Measurements from ENCODE around the gene SLC4A4. TPM values are rescaled to one million over a fixed set of nuclear protein-coding genes. Genes with fewer than 3 reads are reported as not detected.

Gene SLC4A4
- total RNA-seq, 4 donors from 2014 or later: 0.90 to 5.9 (median 4.4) TPM

DNA sequence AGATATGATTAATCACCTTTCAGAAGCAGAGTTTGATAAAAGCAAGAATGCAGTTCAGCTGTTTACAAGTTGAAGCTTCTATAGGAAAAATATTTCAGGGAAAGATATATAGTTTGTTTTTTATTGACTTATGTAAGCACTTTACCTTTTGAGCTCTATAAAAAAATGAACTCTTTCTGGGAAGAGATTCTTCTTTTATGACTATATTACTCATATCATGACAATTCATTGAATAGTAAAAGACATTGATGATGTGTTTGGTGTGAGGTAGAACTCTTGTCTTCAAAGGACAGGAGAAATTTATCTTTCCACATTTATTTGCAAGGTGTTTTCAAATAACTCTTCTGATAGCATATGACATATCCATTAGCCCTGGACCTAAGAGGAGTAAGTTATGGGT is 156.6 kb downstream of the SLC4A4 start:
- Histone ChIP-seq H3K27me3 (no peaks in the 10 kb centered on the region), H3K4me3 (no peak overlapping the region), H3K36me3 (no peaks in the 10 kb centered on the region), H3K9me3 (no peaks in the 10 kb centered on the region), H3K4me1 (no peaks in the 10 kb centered on the region), H3K27ac (no peak overlapping the region)
- TF ChIP-seq, protein P1, sequence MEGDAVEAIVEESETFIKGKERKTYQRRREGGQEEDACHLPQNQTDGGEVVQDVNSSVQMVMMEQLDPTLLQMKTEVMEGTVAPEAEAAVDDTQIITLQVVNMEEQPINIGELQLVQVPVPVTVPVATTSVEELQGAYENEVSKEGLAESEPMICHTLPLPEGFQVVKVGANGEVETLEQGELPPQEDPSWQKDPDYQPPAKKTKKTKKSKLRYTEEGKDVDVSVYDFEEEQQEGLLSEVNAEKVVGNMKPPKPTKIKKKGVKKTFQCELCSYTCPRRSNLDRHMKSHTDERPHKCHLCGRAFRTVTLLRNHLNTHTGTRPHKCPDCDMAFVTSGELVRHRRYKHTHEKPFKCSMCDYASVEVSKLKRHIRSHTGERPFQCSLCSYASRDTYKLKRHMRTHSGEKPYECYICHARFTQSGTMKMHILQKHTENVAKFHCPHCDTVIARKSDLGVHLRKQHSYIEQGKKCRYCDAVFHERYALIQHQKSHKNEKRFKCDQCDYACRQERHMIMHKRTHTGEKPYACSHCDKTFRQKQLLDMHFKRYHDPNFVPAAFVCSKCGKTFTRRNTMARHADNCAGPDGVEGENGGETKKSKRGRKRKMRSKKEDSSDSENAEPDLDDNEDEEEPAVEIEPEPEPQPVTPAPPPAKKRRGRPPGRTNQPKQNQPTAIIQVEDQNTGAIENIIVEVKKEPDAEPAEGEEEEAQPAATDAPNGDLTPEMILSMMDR (IDR thresholded peaks at IDR 0.05): no peak
- TF ChIP-seq EP300 (IDR thresholded peaks at IDR 0.05) (no peak), POLR2A (IDR thresholded peaks at IDR 0.05) (no peak)
- DNase-seq (ENCODE audit: low spot score in 2 of 2): no peak

DNA sequence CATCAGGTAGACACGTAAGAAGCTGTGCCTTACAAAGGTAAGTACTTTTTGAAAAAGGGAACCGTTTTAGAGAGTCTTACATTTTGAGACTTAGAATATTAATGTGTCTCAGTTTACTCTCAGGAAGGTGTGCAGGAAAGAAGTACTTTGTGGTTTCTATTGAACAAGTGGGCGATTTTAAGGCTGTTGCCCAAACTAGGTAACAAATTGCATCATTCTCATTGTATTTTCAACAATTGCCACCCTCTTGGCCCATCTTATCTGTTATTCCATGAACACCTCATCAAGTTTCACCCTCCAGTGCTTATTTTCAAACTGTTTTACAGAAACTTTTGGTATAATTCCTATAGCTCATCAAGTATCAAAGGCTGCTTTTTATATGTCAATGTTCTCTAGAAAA is 158.3 kb downstream of the SLC4A4 start:
- Histone ChIP-seq H3K4me1 (no peaks in the 10 kb centered on the region), H3K27me3 (no peaks in the 10 kb centered on the region), H3K27ac (no peak overlapping the region), H3K9me3 (no peaks in the 10 kb centered on the region), H3K4me3 (no peak overlapping the region), H3K36me3 (no peaks in the 10 kb centered on the region)
- no peak for TF ChIP-seq POLR2A (IDR thresholded peaks at IDR 0.05)
- no peak for TF ChIP-seq EP300 (IDR thresholded peaks at IDR 0.05)
- TF ChIP-seq, protein P1 (IDR thresholded peaks at IDR 0.05): no peak
- no peak for DNase-seq (ENCODE audit: low spot score in 2 of 2)
- WGBS, 2 donors: 88 to 89% methylated on average over 3 of the region's 3 CpGs

DNA sequence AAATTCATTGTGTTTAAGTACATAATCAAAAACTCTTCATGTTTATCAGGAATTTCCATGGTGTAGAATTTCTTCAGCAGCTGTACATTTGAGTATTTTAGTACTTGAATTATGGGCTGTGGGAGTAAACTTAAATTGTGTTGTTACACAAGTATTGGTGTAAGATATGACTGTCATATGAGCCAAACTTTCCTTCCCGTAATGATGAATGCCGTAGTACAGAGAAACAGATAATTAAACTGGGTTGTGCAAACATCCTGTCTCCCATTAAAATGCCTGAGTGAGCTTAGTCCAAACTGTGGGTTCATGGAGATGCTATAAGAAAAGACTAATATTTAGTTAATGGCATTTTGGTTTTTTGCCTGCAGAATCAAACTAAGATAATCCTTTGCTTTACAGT is 159.2 kb downstream of the SLC4A4 start:
- Histone ChIP-seq H3K4me1 (no peaks in the 10 kb centered on the region), H3K36me3 (no peaks in the 10 kb centered on the region), H3K27me3 (no peaks in the 10 kb centered on the region), H3K27ac (no peak overlapping the region), H3K4me3 (no peak overlapping the region), H3K9me3 (no peaks in the 10 kb centered on the region)
- DNase-seq (ENCODE audit: low spot score in 2 of 2): no peak
- 52 to 58% methylated on average over 2 of the region's 2 CpGs for WGBS, 2 donors
- TF ChIP-seq, protein P1 (IDR thresholded peaks at IDR 0.05): no peak
- TF ChIP-seq EP300 (IDR thresholded peaks at IDR 0.05) (no peak), POLR2A (IDR thresholded peaks at IDR 0.05) (no peak)

DNA sequence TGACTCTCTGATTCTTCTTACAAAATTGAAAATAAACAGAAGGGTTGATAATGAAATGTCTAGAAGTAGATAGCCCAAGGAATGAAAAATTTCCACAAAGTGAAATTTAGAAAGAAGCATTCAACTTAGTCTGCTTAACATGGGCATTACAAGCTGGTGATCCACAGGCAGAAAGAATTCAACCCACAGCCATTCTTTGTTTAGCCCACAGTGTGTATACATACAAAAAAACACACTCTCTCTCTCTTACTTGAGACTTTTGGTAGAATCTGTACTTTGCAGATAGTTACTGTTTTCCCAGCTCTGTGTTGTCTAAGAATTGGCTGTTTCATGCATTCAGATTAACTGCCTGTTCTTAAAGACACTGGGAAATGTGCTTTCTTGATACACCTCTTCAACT is 159.8 kb downstream of the SLC4A4 start:
- Histone ChIP-seq H3K36me3 (no peaks in the 10 kb centered on the region), H3K9me3 (no peaks in the 10 kb centered on the region), H3K4me3 (no peak overlapping the region), H3K27me3 (no peaks in the 10 kb centered on the region), H3K4me1 (no peaks in the 10 kb centered on the region), H3K27ac (no peak overlapping the region)
- DNase-seq (ENCODE audit: low spot score in 2 of 2): no peak
- TF ChIP-seq POLR2A (IDR thresholded peaks at IDR 0.05) (no peak), EP300 (IDR thresholded peaks at IDR 0.05) (no peak)
- TF ChIP-seq, protein P1 (IDR thresholded peaks at IDR 0.05): no peak

DNA sequence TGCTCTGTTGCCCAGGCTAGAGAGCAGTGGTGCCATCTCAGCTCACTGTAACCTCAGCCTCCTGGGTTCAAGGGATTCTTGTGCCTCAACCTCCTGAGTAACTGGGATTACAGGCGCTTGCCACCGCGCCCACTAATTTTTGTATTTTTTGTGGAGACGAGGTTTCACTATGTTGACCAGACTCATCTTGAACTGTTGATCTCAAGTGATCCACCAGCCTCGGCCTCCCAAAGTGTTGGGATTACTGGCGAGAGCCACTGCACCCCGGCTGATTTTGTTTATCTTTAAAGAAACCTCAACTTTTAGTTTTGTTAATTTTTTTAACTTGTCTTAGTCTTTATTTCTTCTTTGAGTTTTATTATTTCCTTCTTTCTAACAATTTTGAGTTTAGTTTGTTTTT is 163.2 kb downstream of the SLC4A4 start:
- Histone ChIP-seq H3K4me1 (no peaks in the 10 kb centered on the region), H3K9me3 (no peaks in the 10 kb centered on the region), H3K27me3 (no peaks in the 10 kb centered on the region), H3K36me3 (no peaks in the 10 kb centered on the region), H3K4me3 (no peak overlapping the region), H3K27ac (no peak overlapping the region)
- no peak for DNase-seq (ENCODE audit: low spot score in 2 of 2)
- TF ChIP-seq POLR2A (IDR thresholded peaks at IDR 0.05) (no peak), EP300 (IDR thresholded peaks at IDR 0.05) (no peak)
- TF ChIP-seq, protein P1 (IDR thresholded peaks at IDR 0.05): no peak
- WGBS, 2 donors: 95 to 97% methylated on average over 7 of the region's 7 CpGs
